Measurements from ENCODE around the gene ARHGAP23.

ARHGAP23 gene

GRCh38 chr17:38552343-38552742 lies 124.1 kb downstream of the ARHGAP23 start:
- no peak for DNase-seq (ENCODE audit: low read depth)

DNA sequence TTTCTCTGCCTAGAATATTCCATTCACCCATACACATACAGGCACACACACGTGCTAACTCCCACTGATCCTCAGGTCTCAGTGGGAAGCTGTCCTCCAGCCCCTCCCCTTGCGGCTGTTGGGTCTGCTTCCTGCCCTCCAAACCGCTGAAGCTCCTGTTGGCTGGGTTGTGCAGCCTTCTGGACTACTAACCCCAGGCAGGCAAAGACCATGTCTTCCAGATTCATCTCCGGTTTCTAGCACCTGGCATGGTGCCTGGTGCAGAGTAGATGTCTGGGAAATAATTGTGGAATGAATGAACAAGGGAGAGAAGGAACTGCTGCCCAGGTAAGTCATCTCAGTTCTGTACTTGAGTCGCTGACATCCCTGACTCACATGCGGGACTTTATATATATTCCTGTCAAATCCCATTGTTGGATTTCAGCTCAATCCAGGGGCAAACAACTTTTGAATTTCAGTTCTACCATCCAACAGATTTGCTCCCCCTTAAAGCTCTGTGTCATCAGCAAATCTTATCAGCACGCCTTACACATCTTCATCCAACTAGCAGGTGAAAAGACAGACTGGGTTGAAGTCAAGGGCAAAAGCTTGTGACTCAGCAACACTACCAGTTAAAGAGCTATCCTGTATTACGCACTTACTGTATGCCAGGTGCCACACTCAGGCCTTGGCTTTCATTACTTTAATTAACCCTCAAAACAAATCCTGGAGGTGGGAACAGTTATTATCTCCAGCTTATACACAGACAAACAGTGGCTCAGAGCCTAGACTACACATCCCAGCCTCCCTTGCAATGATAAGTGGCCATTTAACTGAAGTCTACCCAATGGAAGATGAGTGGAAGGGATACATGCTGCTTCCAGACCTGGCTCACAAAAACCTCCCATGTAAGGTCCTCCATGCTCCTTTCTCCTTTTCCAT lies 126.4 kb downstream of the ARHGAP23 start:
- DNase-seq (ENCODE audit: low read depth) = no peak

GRCh38 chr17:38556239-38556638 lies 128.0 kb downstream of the ARHGAP23 start:
- DNase-seq (ENCODE audit: low read depth) = no peak

DNA sequence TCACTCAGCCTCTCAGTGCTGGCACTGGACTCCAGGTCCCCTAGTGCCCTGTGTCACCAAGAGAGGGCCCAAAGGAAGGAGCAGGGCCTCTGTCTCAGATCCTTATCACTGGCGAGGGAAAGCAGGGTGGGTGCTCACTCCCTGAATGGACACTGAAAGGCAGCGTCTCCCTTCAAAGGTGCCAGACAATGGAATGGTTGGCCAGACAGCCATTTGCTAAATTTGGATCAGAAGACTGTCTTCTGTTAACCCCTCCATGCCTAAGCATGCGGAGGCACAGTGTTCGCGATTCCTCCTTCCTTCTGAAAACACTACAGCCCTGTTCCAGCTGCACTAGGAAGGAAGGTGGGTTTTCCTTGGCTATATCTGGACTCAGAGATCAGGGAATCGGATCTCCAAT lies 129.1 kb downstream of the ARHGAP23 start:
- no peak for DNase-seq (ENCODE audit: low read depth)

GRCh38 chr17:38557836-38558727 lies 129.8 kb downstream of the ARHGAP23 start:
- peak; percentile 48 for DNase-seq (ENCODE audit: low read depth)

DNA sequence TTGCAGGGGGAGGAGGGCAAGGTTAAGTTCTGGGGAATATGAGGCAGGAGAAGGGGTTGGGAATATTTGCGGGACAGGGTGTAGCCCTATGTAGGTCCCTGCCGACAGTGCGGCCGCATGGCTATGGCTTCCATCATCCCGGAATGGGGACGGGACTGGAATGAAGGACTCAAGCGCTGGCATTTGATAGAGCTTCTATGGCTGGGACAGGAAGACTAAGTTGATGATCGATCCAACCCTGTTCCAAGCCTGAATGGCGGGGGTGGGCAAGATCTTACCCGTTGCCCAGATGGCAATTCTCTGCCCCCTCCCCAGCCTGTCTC lies 130.4 kb downstream of the ARHGAP23 start:
- DNase-seq (ENCODE audit: low read depth) = no peak

DNA sequence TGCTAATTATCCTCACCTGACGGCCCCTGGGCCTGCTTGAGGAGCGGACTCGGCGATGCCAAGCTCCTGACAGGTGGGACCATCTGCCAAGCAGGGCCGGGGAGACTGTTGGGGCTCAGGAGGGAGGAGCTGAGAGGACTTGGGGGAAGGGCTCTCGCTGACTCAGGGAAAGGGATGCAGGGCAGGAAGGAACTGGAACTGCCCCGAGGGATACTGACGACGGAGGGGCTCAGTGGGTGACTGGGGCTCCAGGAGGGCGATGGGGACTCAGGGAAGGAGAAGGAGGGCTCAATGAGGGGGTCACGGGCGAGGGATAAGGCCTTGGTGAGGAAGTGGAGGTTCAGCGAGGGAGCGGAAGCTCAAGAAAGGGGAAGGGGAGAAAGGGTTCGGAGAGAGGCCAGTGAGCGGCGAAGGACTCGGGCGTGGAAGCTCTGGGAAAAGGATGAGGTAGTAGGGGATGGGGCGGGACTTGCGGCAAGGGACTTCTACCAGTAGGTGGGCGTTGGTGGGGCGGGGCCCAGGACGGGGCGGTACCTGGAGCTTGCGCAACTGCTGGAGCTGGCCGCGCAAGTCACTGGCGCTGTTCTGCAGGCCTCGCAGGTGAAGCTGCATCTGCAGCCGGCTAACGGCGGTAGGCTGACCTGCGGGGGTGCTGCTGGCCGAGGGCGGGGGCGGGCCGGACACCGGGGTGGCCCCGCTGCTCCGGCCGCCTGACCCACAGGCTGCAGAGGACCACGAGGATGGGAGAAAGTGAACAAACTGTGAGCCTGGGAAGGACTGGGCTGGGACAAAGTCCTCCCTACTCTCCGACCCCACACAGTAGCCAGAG lies 131.0 kb downstream of the ARHGAP23 start:
- peak; percentile 17 for DNase-seq (ENCODE audit: low read depth)

- DNase-seq (ENCODE audit: low read depth) = no peak
These were observed 131.6 kb downstream of the ARHGAP23 start for GRCh38 chr17:38559880-38560230.

DNA sequence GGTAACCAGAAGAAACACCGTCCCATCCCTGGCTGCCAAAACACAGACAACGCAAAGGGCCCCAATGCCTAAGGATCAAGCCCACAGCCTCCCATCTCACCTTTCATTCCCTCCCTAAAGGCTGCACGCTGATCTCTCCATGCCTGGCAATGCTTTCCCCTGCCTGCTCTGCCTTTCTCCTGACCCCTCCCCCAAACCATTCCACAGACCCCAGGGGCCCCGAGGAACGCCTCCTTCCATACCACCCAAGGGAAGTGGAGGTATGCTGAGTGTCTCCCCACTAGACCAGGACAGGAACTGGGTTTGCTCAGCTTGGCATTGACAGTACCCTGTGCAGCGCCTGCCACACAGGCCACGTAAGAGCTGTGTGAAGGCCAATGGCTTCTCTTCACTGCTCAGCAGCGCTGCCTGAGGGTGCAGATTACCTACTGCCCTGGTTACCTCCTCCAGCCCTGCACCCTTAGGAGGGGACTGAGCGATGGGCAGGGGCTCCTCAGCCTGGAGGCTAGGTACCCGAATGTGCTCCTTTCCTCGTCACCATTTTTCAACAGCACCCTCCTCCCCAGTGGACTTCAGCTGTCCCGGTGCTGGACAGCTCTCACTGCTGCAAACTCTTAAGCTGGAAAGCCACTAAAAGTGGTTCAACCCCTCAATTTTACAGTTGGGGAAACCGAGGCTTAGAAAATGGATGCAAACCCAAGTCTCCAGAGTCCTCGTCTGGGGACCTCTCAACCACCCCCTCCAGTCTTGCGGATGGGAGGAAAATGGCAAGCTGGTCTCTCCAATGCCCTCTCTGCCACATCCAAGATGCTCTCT lies 132.4 kb downstream of the ARHGAP23 start:
- DNase-seq (ENCODE audit: low read depth) = no peak

DNA sequence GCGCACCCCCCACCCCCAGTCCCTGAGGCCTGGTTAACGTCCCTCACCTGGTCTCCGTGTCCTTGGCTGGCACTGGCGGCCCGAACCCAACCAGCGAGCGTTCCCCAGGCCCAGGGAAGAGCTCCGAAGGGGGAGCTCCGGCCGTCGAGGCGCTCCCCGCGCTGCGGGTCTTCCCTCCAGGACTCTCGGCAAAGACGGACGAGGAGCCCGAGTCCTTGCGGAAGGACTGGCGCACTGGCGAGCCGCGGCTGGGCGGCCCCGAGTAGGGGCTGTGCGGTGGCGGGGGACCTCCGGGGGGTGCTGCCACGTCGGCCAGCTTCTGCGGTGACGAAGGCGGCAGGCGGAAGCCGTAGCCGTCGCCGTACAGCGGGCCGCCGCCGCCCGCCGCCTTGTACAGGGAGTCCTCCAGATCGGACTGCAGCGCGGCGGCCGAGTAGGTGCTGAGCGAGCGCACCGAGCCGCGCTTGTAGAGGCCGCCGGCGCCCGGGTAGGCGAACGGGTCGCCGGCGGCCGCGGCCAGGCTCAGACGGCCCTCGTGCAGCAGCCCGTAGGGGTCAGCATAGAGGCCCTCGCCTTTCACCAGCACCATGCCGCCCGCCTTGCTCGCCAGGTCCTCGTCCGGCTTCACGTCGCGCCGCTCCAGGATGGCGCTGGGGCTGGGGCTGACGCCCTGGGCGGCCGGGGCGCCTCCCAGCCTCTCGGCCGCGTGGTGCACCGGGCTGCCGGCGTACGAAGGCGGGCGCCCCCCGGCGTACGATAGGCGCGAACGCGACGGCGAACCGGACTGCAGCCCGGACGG lies 133.4 kb downstream of the ARHGAP23 start:
- DNase-seq (ENCODE audit: low read depth) = no peak

Data from non-pigmented ciliary epithelial cell (primary cell).